GM19467 (cell line): Measurements from ENCODE around the gene NFIA.

Experiments used
- ATAC-seq: cut with Tn5 transposase; IDR thresholded peaks from one replicate; pipeline ENCODE4 v1.9.1; 2021; ENCODE audit warnings: mild to moderate bottlenecking, moderate library complexity; ENCODE audit not compliant: unreplicated experiment

NFIA gene

DNA sequence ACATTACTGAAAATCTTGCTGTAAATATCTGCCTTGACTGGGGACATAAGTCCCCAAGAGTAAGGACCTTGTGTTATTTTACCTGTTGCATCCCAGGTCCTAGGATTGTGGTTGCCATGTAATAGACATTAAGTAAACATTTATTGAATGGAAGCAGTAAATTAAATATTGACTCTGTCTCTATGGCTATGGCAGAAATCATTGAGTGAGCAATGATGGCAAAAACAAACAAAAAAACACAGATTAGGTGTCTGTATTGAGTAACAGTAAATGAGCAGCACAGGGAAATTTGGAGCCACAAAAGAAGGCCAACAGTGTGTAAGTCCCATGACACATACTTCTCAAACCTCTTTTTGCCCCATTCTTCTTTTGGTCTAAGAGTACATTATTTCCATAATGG is 240.4 kb downstream of the NFIA start:
- no peak for ATAC-seq

DNA sequence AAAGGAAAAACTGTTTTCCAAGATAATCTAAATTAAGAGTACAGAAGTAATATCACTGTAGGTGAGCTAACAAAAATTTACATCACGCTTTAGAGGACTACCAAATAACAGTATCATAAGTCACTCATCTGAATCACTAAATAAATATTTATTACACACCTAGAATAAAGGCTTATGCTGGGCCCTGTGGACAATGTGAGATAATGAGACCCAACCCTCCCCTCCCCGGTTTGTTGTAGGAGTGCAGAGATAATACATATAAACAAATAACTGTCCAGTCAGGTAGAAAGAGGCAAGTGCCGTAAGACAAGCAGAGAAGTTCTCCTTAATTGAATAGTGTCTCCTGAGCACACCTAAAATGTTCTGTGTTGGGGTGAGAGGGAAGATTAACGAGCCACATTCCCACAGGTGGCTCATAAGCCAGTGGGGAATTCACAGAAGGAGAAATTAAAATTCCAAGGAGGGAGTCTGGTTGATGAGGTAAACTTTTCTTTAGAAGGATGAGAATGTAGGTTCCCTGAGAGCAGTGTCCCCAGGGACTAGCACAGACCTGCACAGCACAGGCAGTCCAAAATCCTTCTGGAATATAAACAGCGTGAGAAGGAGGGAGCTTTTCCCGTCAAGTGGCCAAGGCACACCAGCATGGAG is 241.4 kb downstream of the NFIA start:
- ATAC-seq, result no peak

DNA sequence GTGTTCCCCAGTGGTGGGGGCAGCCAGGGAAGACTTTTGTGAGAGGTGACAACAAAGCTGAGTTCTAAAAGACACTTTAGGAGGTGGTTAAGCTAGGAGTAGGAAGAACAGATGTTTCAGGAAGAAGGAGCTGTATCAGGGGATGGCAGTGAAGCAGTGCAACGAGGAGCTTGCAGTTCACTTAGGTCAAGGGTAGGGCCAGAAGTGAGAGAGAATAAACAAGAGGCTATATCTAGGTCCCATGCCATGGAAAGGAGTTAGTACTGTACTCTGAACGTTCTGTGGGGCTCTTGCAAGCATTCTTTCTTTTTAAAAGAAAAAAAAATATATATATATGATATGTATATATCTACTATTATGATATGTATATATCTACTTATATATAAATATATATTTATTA is 244.4 kb downstream of the NFIA start:
- no peak for ATAC-seq

DNA sequence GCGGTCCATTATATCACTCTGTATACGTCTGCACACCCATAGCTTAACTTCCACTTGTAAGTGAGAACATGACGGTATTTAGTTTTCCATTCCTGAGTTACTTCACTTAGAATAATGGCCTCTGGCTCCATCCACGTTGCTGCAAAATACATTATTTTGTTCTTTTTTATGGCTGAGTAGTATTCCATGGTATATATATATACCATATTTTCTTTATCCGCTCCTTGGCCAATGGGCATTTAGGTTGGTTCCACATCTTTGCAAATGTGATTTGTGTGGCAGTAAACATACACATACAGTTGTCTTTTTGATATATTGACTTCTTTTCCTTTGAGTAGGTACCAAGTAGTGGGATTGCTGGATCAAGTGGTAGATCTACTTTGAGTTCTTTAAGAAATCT is 245.1 kb downstream of the NFIA start:
- ATAC-seq, result no peak

DNA sequence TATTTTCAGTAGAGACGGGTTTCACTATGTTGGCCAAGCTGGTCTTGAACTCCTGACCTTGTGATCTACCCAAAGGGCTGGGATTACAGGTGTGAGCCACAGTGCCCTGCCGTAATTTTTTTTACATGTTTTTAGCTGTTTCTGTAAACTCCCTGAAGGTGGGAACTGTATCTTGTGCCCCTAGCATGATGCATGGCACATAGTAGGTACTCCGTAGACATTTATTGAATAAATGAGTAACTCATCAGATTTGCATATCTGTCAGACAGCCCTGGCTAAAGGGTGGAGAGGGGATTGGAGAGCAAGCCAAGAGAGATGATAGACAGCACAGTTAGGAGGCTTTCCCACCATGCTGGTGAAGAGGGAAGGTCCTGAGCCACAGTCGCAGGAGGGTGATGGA is 247.2 kb downstream of the NFIA start:
- ATAC-seq, result no peak

DNA sequence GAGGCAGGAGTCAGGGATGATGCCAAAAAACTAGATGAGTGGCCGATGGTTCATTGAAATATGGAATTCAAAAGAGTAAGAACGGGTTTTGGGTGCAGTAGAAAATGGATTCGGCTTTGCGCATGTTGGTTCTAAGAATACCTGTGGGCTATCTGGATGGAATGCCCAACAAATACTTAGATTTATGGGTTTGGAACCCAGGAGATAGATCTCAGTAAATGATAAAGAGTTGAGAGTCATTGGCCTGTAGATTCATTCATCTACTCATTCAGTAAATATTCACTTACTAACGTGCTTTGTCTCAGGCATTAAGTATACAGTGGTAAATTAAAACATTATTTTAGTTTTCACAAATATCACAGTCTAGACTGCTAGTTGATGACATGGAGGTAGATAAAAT is 247.7 kb downstream of the NFIA start:
- ATAC-seq, result no peak

DNA sequence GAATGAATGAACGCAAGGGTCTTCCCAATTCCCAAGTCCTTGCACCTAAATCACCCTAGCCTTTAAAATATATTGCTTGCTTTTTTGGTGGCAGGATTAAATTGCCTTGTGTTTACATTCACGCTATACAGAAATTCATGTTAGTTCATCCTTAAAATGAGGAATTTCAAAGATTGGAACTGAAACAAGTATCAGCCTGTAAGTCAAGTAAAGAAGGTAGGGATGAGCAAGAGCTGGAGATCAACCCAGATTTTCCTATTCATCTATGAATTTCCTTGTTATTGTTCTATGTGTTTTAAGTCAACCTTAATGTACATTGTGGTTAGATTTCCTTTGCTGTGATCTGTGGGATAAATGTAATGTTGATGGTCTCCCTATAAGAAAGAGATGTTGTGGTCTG is 248.2 kb downstream of the NFIA start:
- no peak for ATAC-seq

DNA sequence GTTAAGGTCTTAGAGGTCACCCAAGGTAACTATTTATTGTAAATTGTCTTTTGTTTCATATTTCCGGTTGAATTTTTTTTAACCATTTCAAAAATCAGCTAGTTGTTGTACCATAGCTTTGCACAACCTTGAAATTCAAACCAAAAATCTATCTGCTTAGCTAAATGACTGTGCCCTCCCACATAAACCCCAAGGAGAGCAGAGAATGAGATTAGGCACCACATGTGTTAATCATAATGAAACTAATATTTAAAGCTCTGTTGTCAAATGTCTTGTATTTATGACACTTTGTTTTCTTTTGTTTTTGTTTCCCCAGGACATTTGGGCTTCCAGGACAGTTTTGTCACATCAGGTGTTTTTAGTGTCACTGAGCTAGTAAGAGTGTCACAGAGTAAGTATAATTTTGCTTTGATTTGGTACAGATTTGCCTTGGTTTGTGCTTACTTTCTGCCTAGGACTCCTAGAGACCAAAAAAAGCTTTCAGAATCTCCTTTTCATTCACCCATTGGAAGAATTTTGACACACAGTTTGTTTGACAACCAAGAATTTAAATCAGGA is 249.9 kb downstream of the NFIA start:
- peak; percentile 94 for ATAC-seq

DNA sequence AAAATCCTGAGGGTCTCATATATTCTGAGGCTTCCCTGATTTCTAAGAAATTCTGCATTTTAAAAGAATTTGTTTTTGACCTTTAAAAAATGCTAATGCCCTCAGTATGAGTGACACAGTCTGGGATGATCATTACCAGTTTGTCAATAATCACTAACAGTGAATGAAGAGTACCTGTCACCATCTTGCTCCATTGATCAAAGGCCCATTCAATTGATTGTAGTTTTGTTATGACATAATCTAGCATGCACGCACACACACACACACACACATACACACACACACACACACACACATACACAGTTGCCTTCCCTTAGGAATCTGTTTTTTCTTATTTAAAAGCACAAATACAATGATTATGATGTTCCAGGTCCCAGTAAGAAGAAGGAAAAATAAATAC is 250.4 kb downstream of the NFIA start:
- ATAC-seq, result no peak

DNA sequence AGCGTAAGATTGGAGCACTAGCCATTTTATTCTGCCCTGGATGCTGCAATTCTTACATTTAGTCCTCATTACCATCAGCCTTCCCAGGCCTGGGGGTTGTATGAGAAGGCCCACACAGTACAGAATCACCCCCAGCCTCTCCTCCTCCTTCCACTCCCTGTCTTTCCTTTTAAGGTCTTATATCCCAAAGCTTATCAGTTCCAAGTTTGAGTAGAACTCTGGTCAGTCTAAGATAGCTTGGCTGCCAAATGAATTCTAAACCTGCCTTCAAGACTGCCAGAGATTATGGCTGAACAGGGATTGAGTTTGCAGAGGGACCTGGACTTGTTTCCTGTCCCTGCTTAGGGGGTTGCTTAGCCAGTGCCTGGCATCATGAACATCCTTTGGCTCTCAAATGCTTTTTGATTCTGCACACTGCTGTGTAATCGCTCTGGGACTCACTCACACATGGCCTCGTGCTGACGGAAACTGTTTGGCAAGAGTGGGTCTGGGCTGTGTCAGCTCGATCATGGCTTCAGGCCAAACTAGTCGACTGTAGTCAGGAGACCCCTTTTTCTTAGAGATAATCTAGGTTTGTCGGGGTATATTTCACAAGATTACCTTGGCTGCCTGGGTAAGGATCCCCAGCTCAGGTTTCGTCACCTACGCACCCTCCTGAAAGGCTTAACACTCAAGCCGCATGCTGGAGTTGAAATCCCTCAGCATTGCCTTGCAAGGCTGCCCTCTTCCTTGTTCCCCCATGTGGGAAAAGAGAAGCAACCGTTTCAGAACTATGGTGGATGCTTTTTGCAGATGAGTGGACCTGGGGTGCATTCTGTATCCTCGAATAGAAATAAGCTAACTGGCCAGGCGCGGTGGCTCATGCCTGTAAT is 252.6 kb downstream of the NFIA start:
- ATAC-seq, result no peak

DNA sequence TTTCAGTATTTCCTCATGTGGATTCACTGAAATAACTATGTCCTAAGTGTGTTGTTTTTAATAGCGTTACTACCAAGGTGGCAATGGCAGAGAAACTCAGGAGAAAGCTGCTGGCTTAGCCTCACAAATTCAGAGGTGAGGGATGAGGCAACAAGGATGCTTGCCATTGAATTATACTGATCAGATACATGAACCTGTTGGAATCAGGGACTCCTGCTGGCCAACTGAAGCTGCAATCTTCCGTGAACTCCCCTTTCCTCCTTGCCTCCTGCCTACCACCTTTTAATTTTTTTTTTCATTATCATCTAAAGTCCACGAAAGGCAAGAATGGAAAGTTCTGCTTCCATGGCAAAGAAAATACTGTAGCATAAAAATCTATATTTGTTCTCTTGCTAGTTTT is 254.7 kb downstream of the NFIA start:
- no peak for ATAC-seq

DNA sequence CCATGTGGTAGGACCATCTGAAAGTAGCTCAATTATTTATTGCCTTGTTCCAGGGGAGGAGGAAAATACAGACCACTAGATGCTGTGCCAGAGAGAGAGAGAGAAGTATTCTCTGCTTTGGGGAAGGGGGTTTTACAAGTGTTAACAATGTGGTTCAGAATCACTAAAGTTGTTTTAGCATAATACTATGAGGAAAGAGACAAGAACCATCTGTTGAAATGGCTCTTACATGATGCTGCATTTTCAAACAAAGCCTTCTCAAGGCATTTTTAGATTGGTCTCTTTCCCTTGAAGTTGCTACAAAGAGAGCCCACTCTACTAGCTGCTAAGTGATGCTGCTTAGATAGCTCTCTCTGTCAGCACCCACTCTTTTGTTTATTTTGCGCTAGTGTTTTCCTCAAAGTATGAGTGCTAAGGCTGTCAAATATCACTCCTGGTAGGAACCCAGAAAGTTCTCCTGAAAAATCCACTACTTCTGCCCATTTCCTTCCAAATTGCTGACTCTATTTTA is 255.1 kb downstream of the NFIA start:
- no peak for ATAC-seq

DNA sequence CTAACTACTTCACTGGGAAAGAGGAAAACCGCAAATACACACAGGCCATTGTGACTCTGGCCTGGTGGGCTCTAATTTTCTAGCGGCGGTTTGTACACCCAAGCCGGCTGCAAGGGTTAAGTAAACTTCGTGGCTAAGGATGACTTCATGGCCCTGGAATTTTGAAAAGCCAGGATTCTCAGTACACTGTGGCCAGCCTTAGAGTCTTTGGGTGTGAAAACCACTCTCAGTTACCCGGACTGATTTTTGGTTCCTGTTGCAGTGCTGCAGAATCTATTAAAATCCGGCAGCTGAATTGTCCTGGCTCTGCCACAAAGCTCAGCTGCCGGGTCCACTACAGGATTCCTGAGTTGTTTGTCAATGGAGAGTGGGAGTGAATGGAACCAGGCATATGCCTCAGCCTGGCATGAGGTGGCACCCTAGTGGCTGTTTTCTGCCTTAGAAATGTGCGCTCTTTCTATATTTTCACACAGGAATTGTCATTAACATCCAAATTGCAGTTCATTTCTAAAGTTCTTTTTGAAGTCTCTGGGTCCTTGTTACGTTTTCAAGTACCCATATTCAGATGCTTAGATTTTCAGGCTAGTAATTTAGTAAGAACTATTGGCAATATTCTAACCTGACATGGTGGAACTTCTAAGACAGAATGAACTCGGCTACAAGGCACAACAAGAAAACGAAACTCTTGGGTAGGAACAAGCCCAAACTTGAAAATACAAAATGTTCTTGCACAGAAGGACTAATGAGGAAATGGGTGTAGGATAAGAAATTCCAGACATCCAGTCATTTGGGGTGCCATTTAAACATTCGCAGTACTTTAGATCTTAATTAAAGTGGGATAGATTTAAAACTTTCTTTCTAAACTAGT is 255.9 kb downstream of the NFIA start:
- no peak for ATAC-seq

DNA sequence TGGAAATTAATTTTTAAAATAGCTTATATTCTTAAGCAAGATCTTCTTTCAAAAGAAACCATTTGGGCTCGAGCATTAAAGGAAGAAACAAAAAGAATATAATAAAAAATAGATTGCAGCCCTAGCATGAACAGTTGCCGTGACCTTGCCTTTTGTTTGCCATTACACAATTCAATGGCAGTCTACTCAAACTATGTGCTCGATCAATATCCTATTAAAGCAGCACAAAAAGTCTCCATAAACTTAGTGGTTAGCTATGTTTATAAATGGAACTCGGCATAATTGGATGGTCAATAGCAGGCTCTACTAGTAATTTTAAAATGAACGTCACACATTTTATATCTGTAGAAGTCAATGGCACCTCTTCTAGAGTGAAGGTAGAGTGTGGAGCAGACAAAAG is 256.5 kb downstream of the NFIA start:
- no peak for ATAC-seq

DNA sequence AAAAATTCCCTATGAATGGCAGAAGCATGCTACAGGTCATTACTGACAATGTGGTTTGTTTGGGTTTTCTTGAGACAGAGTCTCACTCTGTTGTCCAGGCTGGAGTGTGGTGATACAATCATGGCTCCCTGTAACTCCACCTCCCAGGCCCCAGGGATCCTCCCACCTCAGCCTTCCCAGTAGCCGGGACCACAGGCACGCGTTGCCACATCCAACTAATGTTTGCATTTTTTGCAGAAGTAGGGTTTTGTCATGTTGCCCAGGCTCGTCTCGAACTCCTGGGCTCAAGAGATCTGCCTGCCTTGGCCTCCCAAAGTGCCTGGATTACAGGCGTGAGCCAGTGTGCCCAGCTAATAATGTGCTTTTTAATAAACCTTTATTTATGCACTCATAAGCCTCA is 259.1 kb downstream of the NFIA start:
- ATAC-seq, result no peak

DNA sequence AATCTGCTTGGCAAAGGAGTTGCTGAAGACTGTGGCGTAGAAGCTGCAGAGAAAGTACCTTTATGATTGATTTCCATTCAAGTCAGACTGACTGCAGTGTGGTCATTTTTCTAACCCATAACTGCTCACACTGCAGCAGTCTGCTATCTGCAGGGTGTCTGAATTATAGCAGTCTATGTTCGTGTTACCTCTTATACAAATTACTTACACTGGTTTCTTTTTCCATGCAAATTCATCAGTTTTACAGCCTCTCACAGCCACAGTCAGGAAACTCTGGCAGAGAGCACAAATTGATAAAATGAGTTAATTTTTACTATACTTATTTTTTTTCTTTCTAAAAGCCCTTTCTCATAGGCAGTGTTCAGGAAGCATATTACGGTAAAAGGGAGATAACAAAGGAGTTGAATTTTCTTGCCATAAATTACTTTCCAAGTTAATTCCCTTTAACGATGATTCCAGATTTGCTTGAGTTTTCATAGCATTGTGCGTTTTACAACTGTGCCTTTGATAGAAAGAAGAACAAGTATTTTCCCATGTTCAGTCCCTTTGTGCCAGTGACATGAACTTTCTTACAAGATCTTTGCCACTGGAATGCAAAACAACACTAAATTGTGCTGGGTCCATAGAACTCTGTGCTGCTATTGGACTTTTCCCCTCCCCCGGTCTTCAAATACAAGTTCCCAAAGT is 261.5 kb downstream of the NFIA start:
- ATAC-seq, result no peak

DNA sequence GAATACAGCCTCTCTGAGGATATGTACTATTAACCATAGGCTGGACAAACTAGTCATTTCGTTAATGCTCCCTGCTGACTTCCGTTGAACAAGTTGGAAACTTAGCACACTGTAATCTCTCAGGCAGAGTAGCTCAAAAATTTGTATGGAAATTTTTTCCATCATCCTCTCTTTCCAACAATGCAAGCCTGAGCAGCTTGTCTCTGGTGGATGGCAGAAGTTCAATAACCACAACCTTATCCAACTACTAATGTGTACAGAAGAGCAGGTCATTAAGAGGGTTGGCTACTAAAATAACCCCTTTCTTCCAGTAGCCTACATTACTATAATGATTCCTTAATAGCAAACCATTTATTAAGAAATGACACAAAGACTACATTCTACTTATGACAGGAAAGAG is 262.3 kb downstream of the NFIA start:
- ATAC-seq, result no peak

DNA sequence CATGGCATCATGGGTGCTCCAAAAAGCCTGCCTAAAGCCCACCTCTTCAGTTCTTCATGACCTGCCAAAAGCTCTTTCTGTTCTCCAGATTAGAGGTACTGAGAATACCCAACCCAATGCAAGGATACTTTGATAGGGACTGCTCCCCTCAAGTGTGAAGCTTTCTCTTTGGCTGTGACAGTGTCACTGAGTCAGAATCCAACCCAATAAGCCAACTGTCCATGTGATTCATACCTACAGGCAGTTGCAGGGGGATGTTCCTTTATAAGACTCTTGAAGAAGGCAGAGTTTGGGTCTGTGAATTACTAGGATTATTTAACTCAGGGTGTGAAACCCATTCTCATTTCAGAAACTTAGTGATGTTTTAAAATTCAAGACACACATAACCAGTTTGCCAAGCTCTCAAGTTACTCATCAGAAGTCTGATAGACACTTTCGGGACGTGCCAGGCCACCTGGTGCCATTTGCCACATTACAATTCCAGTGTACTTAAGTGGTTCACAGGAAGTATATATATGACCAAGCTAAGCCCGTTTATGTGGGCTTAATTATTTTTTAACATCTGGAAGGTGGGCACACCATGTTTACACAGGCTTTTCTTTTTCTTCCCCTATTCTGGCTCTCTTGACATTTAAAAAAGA is 265.8 kb downstream of the NFIA start:
- no peak for ATAC-seq

DNA sequence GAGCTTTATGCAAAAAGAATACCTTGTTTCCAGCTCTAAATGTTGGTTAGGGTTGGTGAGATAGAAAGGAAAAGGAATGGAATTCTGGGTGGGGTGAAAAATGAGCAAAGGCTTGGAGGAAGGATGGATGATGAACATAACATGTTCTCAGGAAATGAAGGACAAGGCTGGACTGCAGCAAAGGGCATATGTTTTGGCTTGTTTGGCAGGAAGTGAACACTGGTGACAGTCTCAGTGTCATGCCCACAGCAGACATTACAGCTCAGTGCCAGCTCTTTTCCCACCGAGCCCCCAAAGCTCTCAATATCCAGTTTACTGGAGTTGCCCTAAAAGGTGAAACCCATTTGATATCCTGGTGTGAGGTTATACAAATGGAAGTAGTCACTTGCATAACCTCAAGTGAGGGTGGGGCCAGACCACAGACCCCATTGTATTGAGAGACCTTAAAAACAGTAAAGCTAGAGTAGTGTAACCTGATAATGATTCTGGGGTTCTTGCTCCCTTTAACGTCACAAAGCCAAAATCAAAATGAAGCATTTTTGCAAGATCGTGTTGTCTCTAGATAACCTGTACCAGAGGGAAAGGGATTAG is 270.6 kb downstream of the NFIA start:
- no peak for ATAC-seq
